CD4-positive, CD25-positive, alpha-beta regulatory T cell (primary cell): ENCODE data around the gene METTL8. TPM values are rescaled to one million over a fixed set of nuclear protein-coding genes. Genes with fewer than 3 reads are reported as not detected.
A peak's percentile ranks its signal among the peaks of the same experiment; 100 is the strongest.

Source experiments
- ATAC-seq, 2 donors: fragments of 150-1000 bp; cut with Tn5 transposase; one replicate each; pipeline ENCODE4 v1.10.0; 2021; ENCODE audit warnings: low read depth in 2 of 2, moderate number of reproducible peaks in 2 of 2, moderate library complexity in 1 of 2
- DNase-seq, 3 donors: peaks; one replicate each; pipeline versions ENCODE4 v3.0.0 to v3.0.0-alpha.2; 2012 to 2022; ENCODE audit warnings: mixed read lengths in 1 of 3
- H3K27ac ChIP-seq: one replicate; pipeline ENCODE4 v1.7.0; 2013; ENCODE audit warnings: mild to moderate bottlenecking, low read length; ENCODE audit not compliant: insufficient read depth, poor library complexity, severe bottlenecking
- H3K27me3 ChIP-seq: one replicate; pipeline ENCODE4 v1.7.0; 2013; ENCODE audit warnings: low read length; ENCODE audit not compliant: control insufficient read depth, insufficient read depth
- H3K36me3 ChIP-seq: one replicate; pipeline ENCODE4 v1.7.0; 2013; ENCODE audit warnings: mild to moderate bottlenecking, low read length, moderate library complexity; ENCODE audit not compliant: control insufficient read depth, insufficient read depth
- H3K4me1 ChIP-seq: 2 replicates; pipeline ENCODE4 v1.7.0; 2013; ENCODE audit warnings: mild to moderate bottlenecking, low read length; ENCODE audit not compliant: insufficient read depth, control insufficient read depth, poor library complexity, severe bottlenecking
- H3K4me3 ChIP-seq: one replicate; pipeline ENCODE4 v1.7.0; 2013; ENCODE audit warnings: low read depth, mild to moderate bottlenecking, low read length, moderate library complexity
- H3K9me3 ChIP-seq, 2 experiments: 1 replicate in 1 of 2; 2 replicates in 1 of 2; pipeline ENCODE4 v1.7.0; 2013; ENCODE audit warnings: low read length in 2 of 2, mild to moderate bottlenecking in 1 of 2, moderate library complexity in 1 of 2; ENCODE audit not compliant: control insufficient read depth in 2 of 2
- H3K27ac Mint-ChIP-seq, 3 donors: one replicate each; pipeline ENCODE4 v1.8.0; 2020 to 2022; ENCODE audit warnings: mild to moderate bottlenecking in 3 of 3, mixed read lengths in 3 of 3, moderate library complexity in 2 of 3
- H3K27me3 Mint-ChIP-seq: one replicate; pipeline ENCODE4 v1.8.0; 2022; ENCODE audit warnings: mild to moderate bottlenecking, mixed read lengths
- H3K36me3 Mint-ChIP-seq: one replicate; pipeline ENCODE4 v1.8.0; 2020; ENCODE audit warnings: mixed read lengths
- H3K4me1 Mint-ChIP-seq, 4 donors: one replicate each; pipeline ENCODE4 v1.8.0; 2020 to 2022; ENCODE audit warnings: mixed read lengths in 4 of 4, mild to moderate bottlenecking in 1 of 4
- H3K4me3 Mint-ChIP-seq, 4 donors: one replicate each; pipeline ENCODE4 v1.8.0; 2020 to 2022; ENCODE audit warnings: mild to moderate bottlenecking in 4 of 4, mixed read lengths in 4 of 4, moderate library complexity in 3 of 4
- H3K9me3 Mint-ChIP-seq, 7 donors: one replicate each; pipeline ENCODE4 v1.8.0; 2020 to 2022; ENCODE audit warnings: mixed read lengths in 7 of 7, mild to moderate bottlenecking in 3 of 7, moderate library complexity in 2 of 7
- polyA plus RNA-seq, 4 donors: library from polyadenylated mRNA; unstranded; fragments of 300-500 nt; fragmentation: Illumina TruSeq; gene quantifications; one replicate each; pipeline ENCODE4 v1.2.3, GENCODE V29; 2021
- total RNA-seq: library from RNA; stranded (reverse); gene quantifications from one replicate; pipeline ENCODE4 v1.2.3, GENCODE V29; 2022

The METTL8 gene
- total and polyA plus RNA-seq, 5 donors from 2014 or later: 12.6 to 27.3 (median 19.7) TPM

GRCh38 chr2:171287036-171287571, 146.7 kb downstream of the METTL8 start:
- no peak overlapping the region for H3K27ac Mint-ChIP-seq
- no peaks in the 10 kb centered on the region for H3K4me1 Mint-ChIP-seq
- H3K9me3 ChIP-seq: no peaks in the 10 kb centered on the region
- no peak overlapping the region for H3K27ac ChIP-seq
- peaks cover 0 to 3% (median 0%) of the 10 kb centered on the region in 7 donors for H3K9me3 Mint-ChIP-seq
- H3K4me3 Mint-ChIP-seq: peak overlapping the region in 1 of 4 donors; percentile 48
- no peaks in the 10 kb centered on the region for H3K4me1 ChIP-seq
- no peak for ATAC-seq
- no peak for DNase-seq
- H3K27me3 ChIP-seq: no peaks in the 10 kb centered on the region
- no peaks in the 10 kb centered on the region for H3K36me3 ChIP-seq
- H3K4me3 ChIP-seq: no peak overlapping the region
- no peaks in the 10 kb centered on the region for H3K27me3 Mint-ChIP-seq
- no peaks in the 10 kb centered on the region for H3K36me3 Mint-ChIP-seq

GRCh38 chr2:171281110-171281509, 152.7 kb downstream of the METTL8 start:
- no peaks in the 10 kb centered on the region for H3K36me3 Mint-ChIP-seq
- DNase-seq (no peak), ATAC-seq (no peak)
- H3K9me3 Mint-ChIP-seq: peaks cover 0 to 5% (median 0%) of the 10 kb centered on the region in 7 donors
- Histone ChIP-seq H3K36me3 (no peaks in the 10 kb centered on the region), H3K27me3 (no peaks in the 10 kb centered on the region), H3K27ac (no peak overlapping the region), H3K4me3 (no peak overlapping the region), H3K4me1 (no peaks in the 10 kb centered on the region), H3K9me3 (no peaks in the 10 kb centered on the region)
- no peaks in the 10 kb centered on the region for H3K27me3 Mint-ChIP-seq
- no peak overlapping the region for H3K27ac Mint-ChIP-seq
- no peak overlapping the region for H3K4me3 Mint-ChIP-seq
- H3K4me1 Mint-ChIP-seq: no peaks in the 10 kb centered on the region

DNA sequence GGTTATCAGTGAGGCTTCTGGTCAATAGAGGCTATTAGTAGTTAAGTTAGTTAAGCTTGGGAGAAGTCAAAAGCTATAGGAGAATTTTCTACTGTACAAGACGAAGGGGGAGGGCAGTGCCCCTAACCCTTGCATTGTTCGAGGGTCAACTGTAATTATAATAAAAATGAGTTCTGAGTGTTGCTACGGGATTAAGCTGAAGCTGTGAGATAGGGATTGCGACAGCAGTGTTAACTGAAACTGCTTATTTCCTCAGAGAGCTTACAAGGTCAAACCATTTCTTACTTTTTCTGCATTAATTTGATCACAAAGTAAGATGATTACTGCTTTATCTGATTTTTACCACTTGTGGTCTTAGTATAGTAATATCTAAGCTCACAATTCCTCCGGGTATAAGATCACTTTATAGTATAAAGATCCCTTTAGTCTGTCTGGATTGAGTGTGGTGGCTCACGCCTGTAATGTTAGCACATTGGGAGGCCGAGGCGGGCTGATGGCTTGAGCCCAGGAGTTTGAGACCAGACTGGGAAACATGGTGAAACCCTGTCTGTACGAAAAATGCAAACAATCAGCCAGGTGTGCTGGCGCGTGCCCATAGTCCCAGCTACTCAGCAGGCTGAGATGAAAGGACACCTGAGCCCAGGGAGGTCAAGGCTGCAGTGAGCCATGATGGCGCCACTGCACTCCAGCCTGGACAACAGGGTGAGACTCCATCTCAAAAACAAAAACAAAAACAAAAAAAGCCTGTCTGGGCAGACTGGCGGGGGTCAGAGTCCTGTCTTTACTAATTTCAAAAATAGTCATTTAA, 153.6 kb downstream of the METTL8 start:
- DNase-seq (no peak), ATAC-seq (no peak)
- H3K4me1 Mint-ChIP-seq: no peaks in the 10 kb centered on the region
- H3K27me3 Mint-ChIP-seq: no peaks in the 10 kb centered on the region
- no peak overlapping the region for H3K27ac Mint-ChIP-seq
- H3K27me3 ChIP-seq: no peaks in the 10 kb centered on the region
- H3K36me3 ChIP-seq: no peaks in the 10 kb centered on the region
- no peak overlapping the region for H3K4me3 Mint-ChIP-seq
- no peaks in the 10 kb centered on the region for H3K9me3 ChIP-seq
- no peak overlapping the region for H3K4me3 ChIP-seq
- H3K36me3 Mint-ChIP-seq: no peaks in the 10 kb centered on the region
- H3K9me3 Mint-ChIP-seq: peaks cover 0 to 5% (median 0%) of the 10 kb centered on the region in 7 donors
- no peaks in the 10 kb centered on the region for H3K4me1 ChIP-seq
- no peak overlapping the region for H3K27ac ChIP-seq

- H3K9me3 ChIP-seq: no peaks in the 10 kb centered on the region
Measured at GRCh38 chr2:171274757-171275156, 159.0 kb downstream of the METTL8 start.

GRCh38 chr2:171271971-171272436, 161.8 kb downstream of the METTL8 start:
- no peaks in the 10 kb centered on the region for H3K4me1 ChIP-seq
- no peaks in the 10 kb centered on the region for H3K36me3 Mint-ChIP-seq
- H3K9me3 Mint-ChIP-seq: no peaks in the 10 kb centered on the region
- no peaks in the 10 kb centered on the region for H3K27me3 ChIP-seq
- H3K4me1 Mint-ChIP-seq: peaks cover 0 to 2% (median 0%) of the 10 kb centered on the region in 4 donors
- DNase-seq: no peak
- H3K27ac ChIP-seq: no peak overlapping the region
- H3K36me3 ChIP-seq: no peaks in the 10 kb centered on the region
- no peak overlapping the region for H3K4me3 Mint-ChIP-seq
- no peak overlapping the region for H3K4me3 ChIP-seq
- ATAC-seq: no peak
- no peaks in the 10 kb centered on the region for H3K27me3 Mint-ChIP-seq
- H3K9me3 ChIP-seq: no peaks in the 10 kb centered on the region
- no peak overlapping the region for H3K27ac Mint-ChIP-seq

More at GRCh38 chr2:171274757-171275156, 159.0 kb downstream of the METTL8 start:
- no peak for ATAC-seq
- Histone ChIP-seq H3K36me3 (no peaks in the 10 kb centered on the region), H3K27ac (no peak overlapping the region), H3K4me3 (no peak overlapping the region), H3K27me3 (no peaks in the 10 kb centered on the region), H3K4me1 (no peaks in the 10 kb centered on the region)
- Mint-ChIP-seq H3K27ac (no peak overlapping the region), H3K9me3 (peaks cover 0 to 5% (median 0%) of the 10 kb centered on the region in 7 donors), H3K27me3 (no peaks in the 10 kb centered on the region), H3K4me1 (peaks cover 0 to 2% (median 0%) of the 10 kb centered on the region in 4 donors), H3K4me3 (no peak overlapping the region), H3K36me3 (no peaks in the 10 kb centered on the region)
- no peak for DNase-seq

DNA sequence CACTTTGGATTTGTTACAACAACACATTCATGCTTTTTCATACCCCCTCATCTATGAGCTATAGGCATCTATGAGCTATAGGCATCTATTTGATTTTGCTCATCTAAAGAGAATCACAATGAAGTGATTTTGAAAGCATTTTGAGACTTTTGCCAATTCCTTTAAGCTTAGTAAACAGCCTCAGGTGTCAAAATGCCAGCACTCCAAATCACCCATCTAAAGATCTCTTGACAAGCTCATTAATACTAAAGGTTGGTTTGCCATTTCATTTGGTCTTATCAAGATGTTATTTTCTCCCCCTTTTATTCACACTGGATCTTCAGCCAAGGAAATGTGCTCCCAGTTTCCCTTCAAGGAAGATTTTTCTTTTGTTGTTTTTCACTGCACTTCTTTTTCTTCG, 162.4 kb downstream of the METTL8 start:
- no peak overlapping the region for H3K27ac Mint-ChIP-seq
- no peaks in the 10 kb centered on the region for H3K9me3 Mint-ChIP-seq
- Histone ChIP-seq H3K4me3 (no peak overlapping the region), H3K27me3 (no peaks in the 10 kb centered on the region), H3K9me3 (no peaks in the 10 kb centered on the region), H3K4me1 (no peaks in the 10 kb centered on the region), H3K36me3 (no peaks in the 10 kb centered on the region), H3K27ac (no peak overlapping the region)
- ATAC-seq (no peak), DNase-seq (no peak)
- no peaks in the 10 kb centered on the region for H3K27me3 Mint-ChIP-seq
- no peak overlapping the region for H3K4me3 Mint-ChIP-seq
- no peaks in the 10 kb centered on the region for H3K36me3 Mint-ChIP-seq
- peaks cover 0 to 2% (median 0%) of the 10 kb centered on the region in 4 donors for H3K4me1 Mint-ChIP-seq

DNA sequence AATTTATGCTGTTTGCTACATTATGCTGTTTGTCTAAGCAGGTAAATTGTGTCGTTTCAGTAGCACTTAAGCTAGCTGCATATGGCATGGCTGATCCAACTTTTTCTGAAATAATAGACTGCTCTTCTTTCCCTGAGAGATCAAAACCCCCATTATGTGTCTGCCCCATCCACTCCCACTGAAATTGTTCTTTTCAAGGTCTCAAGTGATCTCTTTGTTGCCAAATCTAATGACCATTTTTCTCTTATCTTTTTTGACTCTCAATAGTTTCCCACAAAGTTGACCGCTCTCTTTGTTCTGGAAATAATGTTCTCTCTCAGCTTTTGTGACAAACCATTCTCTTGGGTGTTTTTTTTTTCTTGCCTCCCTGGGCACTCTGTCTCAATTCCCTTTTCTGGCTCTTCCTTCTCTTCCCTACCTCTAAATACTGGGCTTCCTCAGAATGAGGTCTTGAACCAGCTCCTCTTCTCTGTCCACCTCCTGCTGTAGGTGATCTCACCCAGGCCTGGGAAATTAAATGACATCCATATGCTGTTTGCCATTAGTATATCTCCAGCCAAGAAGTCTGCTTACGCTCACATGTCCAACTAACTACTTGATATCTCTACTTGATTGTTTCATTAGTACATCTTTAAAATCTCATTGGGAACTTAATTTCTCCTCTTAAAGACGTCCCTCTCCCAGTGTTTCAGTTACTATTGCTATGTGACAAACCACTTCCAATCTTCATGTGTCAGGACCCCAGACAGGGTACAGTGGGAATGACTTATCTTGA, 165.7 kb downstream of the METTL8 start:
- Mint-ChIP-seq H3K27me3 (no peaks in the 10 kb centered on the region), H3K4me3 (no peak overlapping the region), H3K4me1 (peaks cover 0 to 5% (median under 1%) of the 10 kb centered on the region in 4 donors), H3K36me3 (no peaks in the 10 kb centered on the region), H3K9me3 (no peaks in the 10 kb centered on the region), H3K27ac (no peak overlapping the region)
- Histone ChIP-seq H3K27me3 (no peaks in the 10 kb centered on the region), H3K9me3 (no peaks in the 10 kb centered on the region), H3K4me1 (no peaks in the 10 kb centered on the region), H3K36me3 (no peaks in the 10 kb centered on the region), H3K4me3 (no peak overlapping the region), H3K27ac (no peak overlapping the region)
- ATAC-seq: no peak
- DNase-seq: no peak
